Liver (tissue), 9 donors: ENCODE measurements around the gene SNCAIP. TPM values are rescaled to one million over a fixed set of nuclear protein-coding genes. Genes with fewer than 3 reads are reported as not detected.

Experiments used
- DNase-seq: peaks from one replicate; pipeline ENCODE4 v3.0.0-alpha.2; 2017; ENCODE audit warnings: low spot score
- H3K27ac ChIP-seq, 2 donors: one replicate each; pipeline ENCODE4 v1.7.0; 2013; ENCODE audit warnings: inconsistent platforms in 2 of 2, low read length in 2 of 2, control low read depth in 1 of 2, low read depth in 1 of 2, mild to moderate bottlenecking in 1 of 2
- H3K27me3 ChIP-seq, 4 donors: one replicate each; pipeline versions ENCODE4 v1.6.1 to v1.7.0; 2013; ENCODE audit warnings: low read length in 3 of 4, inconsistent platforms in 1 of 4, mild to moderate bottlenecking in 1 of 4, moderate library complexity in 1 of 4; ENCODE audit not compliant: control insufficient read depth in 4 of 4, insufficient read depth in 4 of 4
- H3K36me3 ChIP-seq, 4 donors: one replicate each; pipeline versions ENCODE4 v1.6.1 to v1.7.0; 2013; ENCODE audit warnings: low read length in 3 of 4, mild to moderate bottlenecking in 3 of 4, low read depth in 1 of 4, moderate library complexity in 1 of 4; ENCODE audit not compliant: control insufficient read depth in 4 of 4, insufficient read depth in 3 of 4
- H3K4me1 ChIP-seq, 4 donors: one replicate each; pipeline versions ENCODE4 v1.6.1 to v1.7.0; 2013; ENCODE audit warnings: low read length in 3 of 4, mild to moderate bottlenecking in 3 of 4, moderate library complexity in 1 of 4; ENCODE audit not compliant: control insufficient read depth in 4 of 4, insufficient read depth in 4 of 4
- H3K4me3 ChIP-seq, 3 donors: one replicate each; pipeline versions ENCODE4 v1.6.1 to v1.7.0; 2013; ENCODE audit warnings: low read length in 3 of 3, control low read depth in 1 of 3, low read depth in 1 of 3, mild to moderate bottlenecking in 1 of 3
- H3K9ac ChIP-seq, 2 donors: one replicate each; pipeline ENCODE4 v1.7.0; 2013; ENCODE audit warnings: low read length in 2 of 2, mild to moderate bottlenecking in 2 of 2, moderate library complexity in 2 of 2, control low read depth in 1 of 2, low read depth in 1 of 2
- H3K9me3 ChIP-seq, 4 donors: one replicate each; pipeline versions ENCODE4 v1.6.1 to v1.7.0; 2013; ENCODE audit warnings: low read length in 3 of 4; ENCODE audit not compliant: control insufficient read depth in 4 of 4
- ATF3 ChIP-seq: IDR thresholded peaks from 2 replicates; pipeline ENCODE4 v1.6.1; 2016; ENCODE audit warnings: antibody characterized with exemption
- EGR1 ChIP-seq, 2 donors: IDR thresholded peaks; 2 replicates each; pipeline ENCODE4 v1.6.1; 2016 to 2018; ENCODE audit warnings: antibody characterized with exemption in 2 of 2, low read depth in 2 of 2
- FOXA1 ChIP-seq: IDR thresholded peaks from 2 replicates; pipeline ENCODE4 v1.6.1; 2016; ENCODE audit warnings: antibody characterized with exemption
- FOXA2 ChIP-seq: IDR thresholded peaks from 2 replicates; pipeline ENCODE4 v1.6.1; 2016; ENCODE audit warnings: antibody characterized with exemption
- HNF4A ChIP-seq, 2 donors: conservative IDR thresholded peaks; 2 replicates each; pipeline ENCODE4 v1.6.1; 2016; ENCODE audit warnings: antibody characterized with exemption in 2 of 2, mild to moderate bottlenecking in 2 of 2
- MAX ChIP-seq: IDR thresholded peaks from 2 replicates; pipeline ENCODE4 v1.6.1; 2016; ENCODE audit warnings: antibody characterized with exemption
- NR2F2 ChIP-seq: IDR thresholded peaks from 2 replicates; pipeline ENCODE4 v1.6.1; 2016; ENCODE audit warnings: antibody characterized with exemption
- RAD21 ChIP-seq, 2 donors: IDR thresholded peaks; 2 replicates each; pipeline ENCODE4 v1.6.1; 2016; ENCODE audit warnings: antibody characterized with exemption in 2 of 2, mild to moderate bottlenecking in 2 of 2
- REST ChIP-seq: IDR thresholded peaks from 2 replicates; pipeline ENCODE4 v1.6.1; 2016; ENCODE audit warnings: antibody characterized with exemption, mild to moderate bottlenecking
- RXRA ChIP-seq, 2 donors: IDR thresholded peaks; 2 replicates each; pipeline ENCODE4 v1.6.1; 2017 to 2018; ENCODE audit warnings: antibody characterized with exemption in 2 of 2, mild to moderate bottlenecking in 1 of 2
- SP1 ChIP-seq: IDR thresholded peaks from 2 replicates; pipeline ENCODE4 v1.6.1; 2018; ENCODE audit warnings: antibody characterized with exemption, mild to moderate bottlenecking
- TAF1 ChIP-seq: conservative IDR thresholded peaks from 2 replicates; pipeline ENCODE4 v1.6.1; 2016; ENCODE audit warnings: antibody characterized with exemption, mild to moderate bottlenecking
- YY1 ChIP-seq: IDR thresholded peaks from 2 replicates; pipeline ENCODE4 v1.6.1; 2016; ENCODE audit warnings: antibody characterized with exemption, mild to moderate bottlenecking
- WGBS: extraction: QIAGEN DNeasy Blood & Tissue Kit; methylation state at CpG from one replicate; pipeline ENCODE4 v1.1.7; 2013; 5-methylcytosine and 5-hydroxymethylcytosine counted together
- polyA plus RNA-seq, 2 donors: library from polyadenylated mRNA; stranded (reverse) in 1 of 2; unstranded in 1 of 2; fragments of 200-250 nt in 1 of 2; fragments of >200 nt in 1 of 2; fragmentation: Nextera tagmentation in 1 of 2; extraction: Ambion mirVana in 1 of 2; gene quantifications; one replicate each; pipeline versions ENCODE4 v1.2.1 to v1.2.3, GENCODE V29; 2013 to 2015
- total RNA-seq, 2 donors: library from RNA; depleted of rRNA; stranded (reverse); fragments of >200 nt; gene quantifications; one replicate each; pipeline ENCODE4 v1.2.3, GENCODE V29; 2014
- donor health status: healthy.
- donor health status: healthy.
- donor health status: healthy.
- donor health status: healthy.
- donor health status: healthy.

SNCAIP gene
- total and polyA plus RNA-seq, 4 donors, result 0.17 to 2.1 (median 0.74) TPM

GRCh38 chr5:122391621-122392020, 79.6 kb downstream of the SNCAIP start (continued):
- TF ChIP-seq REST (no peak), MAX (no peak)

GRCh38 chr5:122392224-122392623, 80.2 kb downstream of the SNCAIP start:
- 92% methylated on average over 2 of the region's 2 CpGs for WGBS
- TF ChIP-seq NR2F2, result no peak
- Histone ChIP-seq H3K4me3 (no peak overlapping the region), H3K36me3 (no peaks in the 10 kb centered on the region), H3K4me1 (no peaks in the 10 kb centered on the region), H3K9me3 (no peaks in the 10 kb centered on the region), H3K27me3 (no peaks in the 10 kb centered on the region), H3K9ac (no peak overlapping the region), H3K27ac (no peak overlapping the region)
- no peak for DNase-seq

GRCh38 chr5:122392824-122393223, 80.8 kb downstream of the SNCAIP start:
- Histone ChIP-seq H3K4me1 (no peaks in the 10 kb centered on the region), H3K27ac (no peak overlapping the region), H3K9ac (no peak overlapping the region), H3K9me3 (no peaks in the 10 kb centered on the region), H3K4me3 (no peak overlapping the region), H3K27me3 (no peaks in the 10 kb centered on the region), H3K36me3 (no peaks in the 10 kb centered on the region)
- no peak for TF ChIP-seq FOXA2
- TF ChIP-seq MAX, result no peak
- TF ChIP-seq HNF4A (conservative IDR thresholded peaks at IDR 0.05), result no peak
- TF ChIP-seq RAD21 (IDR thresholded peaks at IDR 0.05), result no peak
- no peak for TF ChIP-seq REST
- no peak for TF ChIP-seq FOXA1
- no peak for TF ChIP-seq RXRA (IDR thresholded peaks at IDR 0.05)
- TF ChIP-seq EGR1 (IDR thresholded peaks at IDR 0.05; ENCODE audit: low read depth in 2 of 2), result no peak
- TF ChIP-seq TAF1, result no peak
- no peak for TF ChIP-seq SP1
- no peak for TF ChIP-seq YY1
- no peak for TF ChIP-seq ATF3
- DNase-seq, result no peak
- WGBS, result 44% methylated on average over 2 of the region's 2 CpGs
